Urinary bladder (tissue), 4 donors: Measurements from ENCODE around the gene ALKBH3. TPM values are rescaled to one million over a fixed set of nuclear protein-coding genes. Genes with fewer than 3 reads are reported as not detected.

ENCODE experiments used
- DNase-seq: peaks from one replicate; pipeline ENCODE4 v3.0.0-alpha.2; 2015; ENCODE audit errors: extremely low spot score
- H3K27ac ChIP-seq: one replicate; pipeline ENCODE4 v1.5.1; 2013; ENCODE audit warnings: low read depth, mild to moderate bottlenecking, moderate library complexity
- H3K36me3 ChIP-seq: one replicate; pipeline ENCODE4 v1.6.1; 2013; ENCODE audit warnings: mild to moderate bottlenecking, moderate library complexity; ENCODE audit not compliant: insufficient read depth
- H3K4me1 ChIP-seq: one replicate; pipeline ENCODE4 v1.6.1; 2013; ENCODE audit warnings: mild to moderate bottlenecking, moderate library complexity; ENCODE audit not compliant: insufficient read depth
- H3K4me3 ChIP-seq: one replicate; pipeline ENCODE4 v1.5.1; 2013; ENCODE audit warnings: low read depth, low read length
- WGBS: extraction: QIAGEN DNeasy Blood & Tissue Kit; methylation state at CpG from one replicate; pipeline ENCODE4 v1.1.7; 2013; 5-methylcytosine and 5-hydroxymethylcytosine counted together
- polyA plus RNA-seq: library from polyadenylated mRNA; stranded (reverse); fragments of 200-250 nt; gene quantifications from one replicate; pipeline ENCODE4 v1.2.3, GENCODE V29; 2013
- total RNA-seq: library from RNA; depleted of rRNA; stranded (reverse); fragments of >200 nt; gene quantifications from one replicate; pipeline ENCODE4 v1.2.3, GENCODE V29; 2014
- donor health status: healthy with polysubstance abuse.
- donor health status: healthy.

The ALKBH3 gene
- 30.2 TPM for total RNA-seq
- polyA plus RNA-seq, result 27.7 TPM

GRCh38 chr11:43880640-43881159 lies at the start of gene ALKBH3:
ALKBH3 (plus strand) TSS chr11:43880831; CDS start chr11:43882653, 1,822 bp downstream.
- Histone ChIP-seq H3K4me3 (peak within 1 kb of the TSS; percentile 68), H3K4me1 (no peaks in the 10 kb centered on the region), H3K36me3 (peaks cover 5% of the 10 kb centered on the region), H3K27ac (no peak within 1 kb of the TSS)
- under 1% methylated on average over 36 of the region's 36 CpGs for WGBS
- peak; percentile 83 for DNase-seq

GRCh38 chr11:43830928-43831440 lies 49.6 kb upstream of the ALKBH3 start:
- WGBS, result 49% methylated on average over 5 of the region's 5 CpGs
- DNase-seq, result no peak
- peak overlapping the region; percentile 32 for H3K27ac ChIP-seq
- H3K36me3 ChIP-seq, result no peaks in the 10 kb centered on the region
- no peak overlapping the region for H3K4me3 ChIP-seq
- H3K4me1 ChIP-seq, result no peaks in the 10 kb centered on the region

- Histone ChIP-seq H3K4me1 (no peaks in the 10 kb centered on the region), H3K27ac (no peak overlapping the region), H3K36me3 (no peaks in the 10 kb centered on the region), H3K4me3 (no peak overlapping the region)
- 98% methylated on average over 4 of the region's 4 CpGs for WGBS
- no peak for DNase-seq
These were observed 48.1 kb upstream of the ALKBH3 start for GRCh38 chr11:43832536-43832935.

GRCh38 chr11:43833657-43834073 lies 47.0 kb upstream of the ALKBH3 start:
- no peak for DNase-seq
- no peaks in the 10 kb centered on the region for H3K36me3 ChIP-seq
- H3K4me3 ChIP-seq, result no peak overlapping the region
- WGBS, result 37% methylated on average over 1 of the region's 1 CpG
- no peaks in the 10 kb centered on the region for H3K4me1 ChIP-seq
- no peak overlapping the region for H3K27ac ChIP-seq

GRCh38 chr11:43834286-43834685 lies 46.3 kb upstream of the ALKBH3 start:
- Histone ChIP-seq H3K36me3 (no peaks in the 10 kb centered on the region), H3K4me3 (no peak overlapping the region), H3K4me1 (no peaks in the 10 kb centered on the region), H3K27ac (no peak overlapping the region)
- DNase-seq, result no peak
- 59% methylated on average over 2 of the region's 2 CpGs for WGBS

- no peak overlapping the region for H3K27ac ChIP-seq
- H3K4me1 ChIP-seq, result no peaks in the 10 kb centered on the region
- H3K4me3 ChIP-seq, result no peak overlapping the region
- DNase-seq, result no peak
- H3K36me3 ChIP-seq, result no peaks in the 10 kb centered on the region
- 43% methylated on average over 7 of the region's 7 CpGs for WGBS
These were observed 45.5 kb upstream of the ALKBH3 start for GRCh38 chr11:43835104-43835503.

- Histone ChIP-seq H3K27ac (no peak overlapping the region), H3K36me3 (no peaks in the 10 kb centered on the region)
These were observed 42.8 kb upstream of the ALKBH3 start for GRCh38 chr11:43837879-43838278.

GRCh38 chr11:43842021-43842420 lies 38.6 kb upstream of the ALKBH3 start:
- 75% methylated on average over 1 of the region's 1 CpG for WGBS

More at GRCh38 chr11:43837879-43838278, 42.8 kb upstream of the ALKBH3 start:
- no peak overlapping the region for H3K4me3 ChIP-seq
- H3K4me1 ChIP-seq, result no peaks in the 10 kb centered on the region
- WGBS, result 70% methylated on average over 4 of the region's 4 CpGs
- DNase-seq, result no peak

GRCh38 chr11:43845816-43846215 lies 34.8 kb upstream of the ALKBH3 start:
- Histone ChIP-seq H3K4me3 (no peak overlapping the region), H3K27ac (no peak overlapping the region), H3K36me3 (no peaks in the 10 kb centered on the region), H3K4me1 (no peaks in the 10 kb centered on the region)
- WGBS, result 92% methylated on average over 3 of the region's 3 CpGs
- no peak for DNase-seq

More at GRCh38 chr11:43842021-43842420, 38.6 kb upstream of the ALKBH3 start:
- no peak overlapping the region for H3K27ac ChIP-seq
- H3K36me3 ChIP-seq, result no peaks in the 10 kb centered on the region
- no peak overlapping the region for H3K4me3 ChIP-seq
- H3K4me1 ChIP-seq, result no peaks in the 10 kb centered on the region
- DNase-seq, result no peak

GRCh38 chr11:43852057-43852636 lies 28.5 kb upstream of the ALKBH3 start:
- Histone ChIP-seq H3K36me3 (peaks cover 2% of the 10 kb centered on the region), H3K27ac (no peak overlapping the region), H3K4me1 (no peaks in the 10 kb centered on the region), H3K4me3 (no peak overlapping the region)
- DNase-seq, result peak; percentile 40
- WGBS, result 21% methylated on average over 4 of the region's 4 CpGs

- Histone ChIP-seq H3K4me3 (no peak overlapping the region), H3K36me3 (peaks cover 2% of the 10 kb centered on the region), H3K27ac (no peak overlapping the region), H3K4me1 (no peaks in the 10 kb centered on the region)
- DNase-seq, result no peak
These were observed 26.9 kb upstream of the ALKBH3 start for GRCh38 chr11:43853781-43854180.

- Histone ChIP-seq H3K4me3 (no peak overlapping the region), H3K27ac (no peak overlapping the region), H3K36me3 (peaks cover 2% of the 10 kb centered on the region), H3K4me1 (no peaks in the 10 kb centered on the region)
- DNase-seq, result no peak
- 94% methylated on average over 3 of the region's 3 CpGs for WGBS
These were observed 23.6 kb upstream of the ALKBH3 start for GRCh38 chr11:43856993-43857392.

GRCh38 chr11:43861141-43861540 lies 19.5 kb upstream of the ALKBH3 start:
- 74% methylated on average over 2 of the region's 2 CpGs for WGBS
- Histone ChIP-seq H3K4me3 (no peak overlapping the region), H3K36me3 (peaks cover 2% of the 10 kb centered on the region)

GRCh38 chr11:43866520-43866919 lies 14.1 kb upstream of the ALKBH3 start:
- no peak for DNase-seq
- Histone ChIP-seq H3K36me3 (peaks cover 2% of the 10 kb centered on the region), H3K4me1 (no peaks in the 10 kb centered on the region), H3K27ac (no peak overlapping the region), H3K4me3 (no peak overlapping the region)
- WGBS, result 70% methylated on average over 2 of the region's 2 CpGs

More at GRCh38 chr11:43861141-43861540, 19.5 kb upstream of the ALKBH3 start:
- no peak overlapping the region for H3K27ac ChIP-seq
- DNase-seq, result no peak
- no peaks in the 10 kb centered on the region for H3K4me1 ChIP-seq
